NCI-H146 treated with DMSO at 0.1 percent for 48 hours (cell line): ENCODE measurements around the gene COX7A2L.

ENCODE experiments used
- DNase-seq: peaks from one replicate; lab custom pipeline; 2025; ENCODE audit not compliant: unreplicated experiment; lab: John Stamatoyannopoulos, UW

COX7A2L gene

GRCh38 chr2:42321452-42322064, 39.5 kb downstream of the COX7A2L start:
- DNase-seq: no peak

- DNase-seq: no peak
These were observed 41.8 kb downstream of the COX7A2L start for GRCh38 chr2:42319265-42319664.

GRCh38 chr2:42317945-42318344, 43.1 kb downstream of the COX7A2L start:
- DNase-seq: no peak

- no peak for DNase-seq
These were observed 43.5 kb downstream of the COX7A2L start for GRCh38 chr2:42317486-42317885.

GRCh38 chr2:42316910-42317309, 44.1 kb downstream of the COX7A2L start:
- no peak for DNase-seq

- DNase-seq: no peak
These were observed 45.1 kb downstream of the COX7A2L start for GRCh38 chr2:42315844-42316470.

GRCh38 chr2:42314892-42315468, 46.0 kb downstream of the COX7A2L start:
- DNase-seq: no peak

GRCh38 chr2:42312106-42312505, 48.9 kb downstream of the COX7A2L start:
- DNase-seq: no peak

GRCh38 chr2:42310007-42310515, 51.0 kb downstream of the COX7A2L start:
- DNase-seq: no peak

GRCh38 chr2:42309366-42309765, 51.7 kb downstream of the COX7A2L start:
- no peak for DNase-seq

- no peak for DNase-seq
These were observed 53.8 kb downstream of the COX7A2L start for GRCh38 chr2:42307180-42307579.

- DNase-seq: no peak
These were observed 56.8 kb downstream of the COX7A2L start for GRCh38 chr2:42304059-42304713.

GRCh38 chr2:42303252-42303651, 57.8 kb downstream of the COX7A2L start:
- DNase-seq: no peak

GRCh38 chr2:42300527-42300926, 60.5 kb downstream of the COX7A2L start:
- DNase-seq: no peak
